Tibial artery (tissue), 4 donors: ENCODE data around the gene CCBE1.
"Not testable (repeated sequence)": the region's sequence is repeated elsewhere in the genome, so short reads cannot be mapped to it uniquely, and the experiment has no call there.

ENCODE experiments used
- DNase-seq, 2 donors: peaks; one replicate each; pipeline ENCODE4 v3.0.0-alpha.2; 2019
- H3K27ac ChIP-seq, 2 donors: fragments of 200-600 bp; sonication (generic) in 1 of 2; 1 replicate in 1 of 2; 2 replicates in 1 of 2; pipeline ENCODE4 v1.5.1; 2018 to 2019; ENCODE audit warnings: mild to moderate bottlenecking in 1 of 2
- H3K27me3 ChIP-seq, 2 donors: fragments of 200-600 bp; sonication (generic) in 1 of 2; one replicate each; pipeline versions ENCODE4 v1.5.1 to v1.6.0; 2016 to 2019
- H3K36me3 ChIP-seq, 3 donors: fragments of 200-600 bp; sonication (generic) in 2 of 3; one replicate each; pipeline ENCODE4 v1.5.1; 2016 to 2019; ENCODE audit warnings: mild to moderate bottlenecking in 2 of 3
- H3K4me1 ChIP-seq, 4 donors: fragments of 200-600 bp; sonication (generic) in 2 of 4; 1 replicate in 3 of 4; 2 replicates in 1 of 4; pipeline ENCODE4 v1.5.1; 2016 to 2019
- H3K4me3 ChIP-seq, 2 donors: fragments of 200-600 bp; sonication (generic) in 1 of 2; 1 replicate in 1 of 2; 2 replicates in 1 of 2; pipeline ENCODE4 v1.5.1; 2018 to 2019; ENCODE audit warnings: mild to moderate bottlenecking in 2 of 2
- H3K9me3 ChIP-seq, 3 donors: fragments of 200-600 bp; sonication (generic) in 1 of 3; one replicate each; pipeline ENCODE4 v1.5.1; 2016 to 2019
- CTCF ChIP-seq, 2 experiments: fragments of 200-600 bp in 1 of 2; fragments of 450-650 bp in 1 of 2; IDR thresholded peaks; one replicate each; pipeline ENCODE4 v1.5.1; 2017 to 2019; ENCODE audit warnings: antibody characterized with exemption in 2 of 2, mild to moderate bottlenecking in 1 of 2, moderate library complexity in 1 of 2
- intact Hi-C: fragments of 100-400 bp; cut with DNase I; formaldehyde crosslinking; loops from one replicate; pipeline ENCODE4 v1.15.0; 2023; ENCODE audit warnings: low total_unique reads

CCBE1 gene

GRCh38 chr18:59737776-59738300 lies 40.6 kb upstream of the CCBE1 start:
- intact Hi-C loops, result no loop called here
- TF ChIP-seq CTCF (IDR thresholded peaks at IDR 0.05), result no peak
- H3K27me3 ChIP-seq, result no peaks in the 10 kb centered on the region
- no peak for DNase-seq
- H3K4me3 ChIP-seq, result no peak overlapping the region
- H3K4me1 ChIP-seq, result no peaks in the 10 kb centered on the region
- peaks cover 0 to 10% (median 3%) of the 10 kb centered on the region in 3 donors for H3K9me3 ChIP-seq
- H3K36me3 ChIP-seq, result no peaks in the 10 kb centered on the region
- no peak overlapping the region for H3K27ac ChIP-seq

GRCh38 chr18:59737335-59737734 lies 40.1 kb upstream of the CCBE1 start:
- DNase-seq, intact Hi-C loops, H3K4me3 ChIP-seq, H3K36me3 ChIP-seq, H3K27me3 ChIP-seq, H3K4me1 ChIP-seq, H3K9me3 ChIP-seq, H3K27ac ChIP-seq: not testable (repeated sequence)

DNA sequence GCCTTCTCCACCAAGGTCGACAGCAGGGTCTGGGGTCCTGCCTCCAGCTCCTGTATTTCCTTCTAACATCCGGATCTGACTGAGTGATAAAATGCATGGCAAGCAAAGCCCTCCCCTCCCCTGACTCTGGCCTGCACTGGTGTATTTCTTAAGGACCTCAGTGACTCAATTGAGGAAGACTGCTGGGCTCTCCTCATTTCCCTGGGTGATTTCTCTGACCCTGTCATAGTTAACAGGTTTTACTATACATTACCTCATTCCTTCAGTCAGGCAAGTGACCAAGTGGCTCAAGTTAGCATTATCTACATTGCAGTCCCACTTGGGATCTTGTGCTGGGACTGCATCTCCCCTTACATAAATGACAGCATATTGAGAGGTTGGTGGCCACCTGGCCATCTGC lies 38.8 kb upstream of the CCBE1 start:
- DNase-seq, result no peak
- Histone ChIP-seq H3K9me3 (peaks cover 0 to 10% (median 3%) of the 10 kb centered on the region in 3 donors), H3K4me1 (no peaks in the 10 kb centered on the region), H3K27ac (no peak overlapping the region), H3K27me3 (no peaks in the 10 kb centered on the region), H3K4me3 (no peak overlapping the region), H3K36me3 (no peaks in the 10 kb centered on the region)
- TF ChIP-seq CTCF (IDR thresholded peaks at IDR 0.05), result no peak
- intact Hi-C loops, result no loop called here

- no peak for TF ChIP-seq CTCF (IDR thresholded peaks at IDR 0.05)
- DNase-seq, result no peak
- Histone ChIP-seq H3K4me1 (no peaks in the 10 kb centered on the region), H3K4me3 (no peak overlapping the region), H3K27me3 (no peaks in the 10 kb centered on the region), H3K36me3 (no peaks in the 10 kb centered on the region), H3K27ac (no peak overlapping the region), H3K9me3 (peaks cover 0 to 10% (median 3%) of the 10 kb centered on the region in 3 donors)
- intact Hi-C loops, result no loop called here
Observed at GRCh38 chr18:59735269-59735860, 38.1 kb upstream of the CCBE1 start.

- Histone ChIP-seq H3K27me3 (no peaks in the 10 kb centered on the region), H3K9me3 (peaks cover 0 to under 1% (median 0%) of the 10 kb centered on the region in 3 donors), H3K4me1 (no peaks in the 10 kb centered on the region), H3K36me3 (no peaks in the 10 kb centered on the region), H3K4me3 (no peak overlapping the region), H3K27ac (no peak overlapping the region)
- intact Hi-C loops, result no loop called here
- TF ChIP-seq CTCF (IDR thresholded peaks at IDR 0.05), result no peak
- DNase-seq, result no peak
Observed at GRCh38 chr18:59733421-59733820, 36.2 kb upstream of the CCBE1 start.

- intact Hi-C loops, result no loop called here
- no peak overlapping the region for H3K27ac ChIP-seq
- no peak for TF ChIP-seq CTCF (IDR thresholded peaks at IDR 0.05)
- no peaks in the 10 kb centered on the region for H3K9me3 ChIP-seq
- no peak for DNase-seq
- no peaks in the 10 kb centered on the region for H3K4me1 ChIP-seq
- H3K27me3 ChIP-seq, result no peaks in the 10 kb centered on the region
- no peak overlapping the region for H3K4me3 ChIP-seq
- H3K36me3 ChIP-seq, result no peaks in the 10 kb centered on the region
Observed at GRCh38 chr18:59730896-59731295, 33.7 kb upstream of the CCBE1 start.
